T-helper 1 cell treated with Interleukin-12 subunit alpha and Interleukin-12 subunit beta and Interleukin-4 antibody, amounts not matched to agents 30 μg/mL and 1 μg/mL, for 36 hours (primary cell): ENCODE data around the gene ORMDL3.
A peak's percentile ranks its signal among the peaks of the same experiment; 100 is the strongest.
"Not testable (repeated sequence)": the region's sequence is repeated elsewhere in the genome, so short reads cannot be mapped to it uniquely, and the experiment has no call there.

Source experiments
- H3K27ac Mint-ChIP-seq: one replicate; pipeline ENCODE4 v1.8.0; 2021; ENCODE audit warnings: mild to moderate bottlenecking, mixed read lengths
- H3K27me3 Mint-ChIP-seq: one replicate; pipeline ENCODE4 v1.8.0; 2021; ENCODE audit warnings: low read depth, mixed read lengths
- H3K36me3 Mint-ChIP-seq: one replicate; pipeline ENCODE4 v1.8.0; 2021; ENCODE audit warnings: low read depth, mixed read lengths
- H3K4me1 Mint-ChIP-seq: one replicate; pipeline ENCODE4 v1.8.0; 2021; ENCODE audit warnings: low read depth, mixed read lengths
- H3K4me3 Mint-ChIP-seq: one replicate; pipeline ENCODE4 v1.8.0; 2021; ENCODE audit warnings: mild to moderate bottlenecking, moderate library complexity, mixed read lengths
- H3K9me3 Mint-ChIP-seq: one replicate; pipeline ENCODE4 v1.8.0; 2021; ENCODE audit warnings: mixed read lengths

The ORMDL3 gene

DNA sequence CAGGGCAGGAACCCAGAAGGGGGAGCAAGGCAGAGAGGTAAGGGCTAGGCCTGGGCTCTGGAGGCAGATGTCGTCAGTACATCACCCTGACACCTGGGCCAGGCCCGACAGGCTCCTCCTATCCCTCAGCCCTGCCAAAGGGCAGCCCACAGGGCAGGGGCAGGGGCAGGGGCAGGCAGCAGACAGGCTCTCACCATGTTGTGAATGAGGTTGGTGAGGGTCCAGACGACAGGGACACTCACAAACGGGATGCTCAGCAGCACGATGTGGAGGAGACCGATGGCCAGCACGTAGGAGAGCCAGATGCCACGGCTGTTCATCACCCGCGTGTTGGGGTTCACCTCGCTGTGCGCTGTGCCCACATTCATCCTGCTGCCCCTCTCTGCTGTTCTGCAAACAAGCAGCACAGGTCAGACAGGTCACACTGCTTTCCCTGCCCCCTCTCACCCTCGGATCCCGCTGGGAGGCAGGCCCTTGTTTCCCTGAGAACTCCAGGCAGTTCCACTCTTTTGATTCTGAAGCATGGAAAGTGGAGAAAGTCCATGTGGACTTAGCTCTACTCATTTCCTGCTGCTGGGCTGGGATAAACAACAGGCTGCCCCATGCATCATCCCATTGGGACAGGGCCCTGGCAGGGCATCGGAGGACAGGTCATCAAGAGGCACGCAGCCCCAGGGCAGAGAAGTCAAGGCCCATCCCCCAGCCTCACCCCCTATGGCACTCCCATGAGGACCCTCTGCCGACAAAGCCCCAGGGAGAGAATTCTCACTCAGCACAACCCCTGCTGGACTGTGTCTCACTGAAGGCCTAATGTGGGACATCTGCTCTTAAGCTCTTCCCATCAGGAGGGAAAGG is 3.3 kb downstream of the ORMDL3 start:
- H3K4me3 Mint-ChIP-seq = peak overlapping the region; percentile 99
- no peaks in the 10 kb centered on the region for H3K9me3 Mint-ChIP-seq
- H3K4me1 Mint-ChIP-seq = peaks cover 74% of the 10 kb centered on the region
- H3K27me3 Mint-ChIP-seq = no peaks in the 10 kb centered on the region
- H3K27ac Mint-ChIP-seq = peak overlapping the region; percentile 93
- H3K36me3 Mint-ChIP-seq = peaks cover 64% of the 10 kb centered on the region

DNA sequence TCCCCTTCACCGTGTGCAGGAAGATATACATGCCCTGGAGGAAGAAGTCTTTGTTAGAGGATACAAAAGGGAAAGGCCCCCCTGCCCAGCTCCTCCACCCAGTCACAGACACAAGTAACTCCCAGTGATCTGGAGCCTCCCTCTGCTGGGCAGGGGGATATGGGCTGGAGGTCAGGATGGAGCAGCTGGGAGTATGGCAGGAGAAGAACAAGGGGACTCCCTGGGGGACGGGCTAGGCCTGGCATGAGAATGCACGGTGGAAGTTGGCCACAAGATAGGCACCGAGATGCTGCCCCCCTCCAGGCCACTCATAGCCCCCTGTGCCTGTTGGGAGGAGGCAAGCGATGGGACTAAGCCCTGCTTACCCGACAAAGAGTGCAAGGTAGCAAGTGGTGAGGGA is 4.2 kb downstream of the ORMDL3 start:
- peak overlapping the region; percentile 71 for H3K27ac Mint-ChIP-seq
- peak overlapping the region; percentile 62 for H3K4me3 Mint-ChIP-seq
- H3K36me3 Mint-ChIP-seq = peaks cover 70% of the 10 kb centered on the region
- peaks cover 76% of the 10 kb centered on the region for H3K4me1 Mint-ChIP-seq
- no peaks in the 10 kb centered on the region for H3K27me3 Mint-ChIP-seq
- H3K9me3 Mint-ChIP-seq = no peaks in the 10 kb centered on the region

DNA sequence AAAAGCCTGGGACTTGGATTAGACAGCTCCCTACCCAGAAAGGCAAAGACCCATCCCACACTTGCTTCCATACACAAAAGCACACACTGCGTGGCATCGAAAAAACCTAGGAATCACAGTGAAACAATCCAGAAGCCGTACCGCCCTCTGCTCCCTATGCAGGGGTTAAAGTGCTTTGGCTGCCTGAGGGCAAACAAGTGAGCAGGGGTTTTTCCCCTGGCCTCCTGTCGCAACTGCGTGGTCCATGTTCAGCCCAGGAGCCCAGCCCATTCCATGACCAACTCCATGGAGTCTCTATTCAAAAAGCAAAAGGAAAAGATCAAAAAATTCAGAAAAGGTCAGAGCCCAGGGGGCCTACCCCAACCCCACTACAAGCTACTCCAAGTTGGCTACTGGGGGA is 5.4 kb downstream of the ORMDL3 start:
- H3K27me3 Mint-ChIP-seq = no peaks in the 10 kb centered on the region
- H3K4me3 Mint-ChIP-seq = peak overlapping the region; percentile 70
- H3K27ac Mint-ChIP-seq = peak overlapping the region; percentile 90
- H3K36me3 Mint-ChIP-seq = peaks cover 79% of the 10 kb centered on the region
- H3K9me3 Mint-ChIP-seq = no peaks in the 10 kb centered on the region
- peaks cover 77% of the 10 kb centered on the region for H3K4me1 Mint-ChIP-seq

DNA sequence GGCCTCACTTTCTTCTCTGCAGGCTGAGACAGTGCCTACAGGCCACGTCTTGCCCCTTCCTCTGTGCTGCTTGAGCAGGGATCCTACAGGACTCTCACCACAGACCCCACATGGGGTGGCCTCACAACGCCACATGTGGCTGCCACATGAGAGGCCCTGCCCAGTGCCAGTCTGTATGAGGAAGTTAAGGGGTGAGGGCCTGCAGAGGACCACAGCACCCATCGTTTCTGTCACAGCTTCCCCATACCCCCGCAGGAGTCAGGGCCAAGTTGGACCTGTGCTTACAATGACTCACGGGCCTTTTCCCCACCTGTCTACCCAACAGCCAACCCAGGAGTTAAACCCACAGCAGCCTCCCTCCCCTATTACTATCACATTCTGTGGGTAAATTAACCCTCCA is 6.1 kb downstream of the ORMDL3 start:
- Mint-ChIP-seq H3K4me3 (peak overlapping the region; percentile 70), H3K27ac (peak overlapping the region; percentile 90), H3K36me3 (peaks cover 77% of the 10 kb centered on the region)

DNA sequence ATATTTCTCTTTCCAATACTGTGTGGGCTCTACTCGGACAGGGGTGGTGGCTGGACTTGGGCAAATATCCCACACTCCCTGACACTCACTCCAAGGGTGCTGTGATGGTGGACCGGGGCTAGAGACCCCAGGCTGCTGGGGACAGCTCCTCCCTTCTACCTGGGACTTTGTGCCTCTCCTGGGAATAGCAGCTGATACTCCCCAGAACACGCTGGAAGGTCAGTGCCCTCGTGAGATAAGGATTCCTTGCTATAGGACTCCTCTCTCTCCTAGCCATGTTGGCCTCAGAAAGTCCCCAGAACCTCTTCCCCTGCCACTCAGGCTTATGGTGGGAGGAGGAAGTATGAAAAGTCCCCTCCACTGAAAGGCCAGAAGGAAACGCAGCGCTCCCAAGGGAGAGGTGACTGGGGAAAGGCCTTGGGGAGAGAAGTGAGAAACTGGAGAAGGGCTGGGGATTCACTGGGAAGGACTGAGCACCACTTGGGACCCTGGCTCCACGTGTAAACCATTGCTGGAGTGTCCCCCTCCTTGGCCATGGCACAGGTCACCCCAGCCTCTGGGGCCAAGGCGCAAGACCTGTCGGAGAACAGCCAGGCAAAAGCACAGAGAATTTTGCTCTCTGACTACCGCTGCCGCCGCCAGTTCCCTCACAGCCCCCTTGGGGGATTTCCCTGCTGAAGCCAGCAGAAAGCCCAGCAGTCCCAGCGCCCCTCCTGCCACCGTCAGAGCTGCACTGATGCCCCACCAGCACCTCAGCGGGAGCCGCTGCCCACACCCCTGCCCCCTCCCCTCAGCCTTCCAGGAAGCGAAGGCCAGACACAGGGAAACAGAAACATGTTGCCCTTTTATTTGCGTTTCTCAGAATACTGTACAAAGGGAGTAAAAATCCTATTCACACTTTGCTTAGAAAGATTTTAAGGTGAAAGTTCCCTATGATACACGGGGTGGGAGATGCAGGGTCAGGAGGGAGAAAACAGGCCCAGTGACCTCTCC is 6.9 kb downstream of the ORMDL3 start:
- Mint-ChIP-seq H3K9me3 (no peaks in the 10 kb centered on the region), H3K4me3 (peak overlapping the region; percentile 70), H3K27me3 (no peaks in the 10 kb centered on the region), H3K4me1 (peaks cover 72% of the 10 kb centered on the region), H3K27ac (peak overlapping the region; percentile 90), H3K36me3 (peaks cover 76% of the 10 kb centered on the region)

More for the DNA sequence above, 6.1 kb downstream of the ORMDL3 start:
- peaks cover 80% of the 10 kb centered on the region for H3K4me1 Mint-ChIP-seq
- H3K27me3 Mint-ChIP-seq = no peaks in the 10 kb centered on the region
- no peaks in the 10 kb centered on the region for H3K9me3 Mint-ChIP-seq

DNA sequence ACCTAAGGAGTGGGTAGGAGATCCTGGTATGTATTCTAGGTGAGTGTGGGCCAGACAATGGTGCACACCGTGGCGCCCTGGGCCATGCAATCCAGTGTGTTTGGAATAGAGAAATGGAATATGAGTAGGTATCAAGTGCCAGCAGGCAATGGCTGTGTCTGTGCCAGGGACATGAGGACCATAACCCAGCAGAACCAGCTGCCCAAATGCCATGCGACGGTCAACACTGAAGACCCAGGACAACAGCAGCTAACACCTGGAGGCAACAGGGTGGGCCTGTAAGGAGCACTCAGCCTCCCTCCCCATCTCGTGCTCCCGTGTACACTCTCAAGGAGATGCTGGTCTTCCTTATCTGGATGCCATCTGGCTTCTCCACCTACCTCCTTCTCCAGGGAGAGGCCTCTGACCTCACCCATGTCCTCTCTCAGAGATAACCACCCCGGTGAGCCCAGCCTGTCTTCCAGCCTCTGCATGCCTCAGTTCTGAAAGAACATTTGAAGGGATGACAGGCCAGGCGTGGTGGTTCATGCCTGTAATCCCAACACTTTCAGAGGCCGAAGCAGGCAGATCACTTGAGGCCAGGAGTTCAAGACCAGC is 8.2 kb downstream of the ORMDL3 start:
- H3K27ac Mint-ChIP-seq = peak overlapping the region; percentile 42
- H3K36me3 Mint-ChIP-seq = peaks cover 70% of the 10 kb centered on the region
- peaks cover 61% of the 10 kb centered on the region for H3K4me1 Mint-ChIP-seq
- no peaks in the 10 kb centered on the region for H3K27me3 Mint-ChIP-seq
- H3K9me3 Mint-ChIP-seq = no peaks in the 10 kb centered on the region
- H3K4me3 Mint-ChIP-seq = peak overlapping the region; percentile 46

DNA sequence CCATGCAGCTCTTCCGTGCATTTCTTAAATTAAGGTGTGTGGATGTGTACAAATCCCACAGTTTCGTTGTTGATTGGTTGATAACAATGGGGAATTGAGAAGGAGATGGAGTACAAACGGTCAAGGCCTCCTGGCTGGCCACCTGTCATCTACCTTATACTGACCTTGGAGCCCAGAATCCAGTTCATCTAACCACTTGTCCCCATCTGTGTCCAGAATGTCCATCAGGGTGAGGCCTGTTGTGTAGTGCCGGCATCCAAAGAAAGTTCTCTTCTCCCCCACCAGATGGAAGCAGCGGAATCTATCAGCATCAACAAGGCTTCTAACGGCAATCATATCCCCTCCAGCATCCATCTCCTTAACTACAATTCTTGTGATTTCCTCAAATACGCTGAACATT is 10.5 kb downstream of the ORMDL3 start:
- Mint-ChIP-seq H3K27ac (no peak overlapping the region), H3K36me3 (peaks cover 72% of the 10 kb centered on the region), H3K4me3 (no peak overlapping the region), H3K27me3 (no peaks in the 10 kb centered on the region), H3K9me3 (no peaks in the 10 kb centered on the region), H3K4me1 (peaks cover 43% of the 10 kb centered on the region)

DNA sequence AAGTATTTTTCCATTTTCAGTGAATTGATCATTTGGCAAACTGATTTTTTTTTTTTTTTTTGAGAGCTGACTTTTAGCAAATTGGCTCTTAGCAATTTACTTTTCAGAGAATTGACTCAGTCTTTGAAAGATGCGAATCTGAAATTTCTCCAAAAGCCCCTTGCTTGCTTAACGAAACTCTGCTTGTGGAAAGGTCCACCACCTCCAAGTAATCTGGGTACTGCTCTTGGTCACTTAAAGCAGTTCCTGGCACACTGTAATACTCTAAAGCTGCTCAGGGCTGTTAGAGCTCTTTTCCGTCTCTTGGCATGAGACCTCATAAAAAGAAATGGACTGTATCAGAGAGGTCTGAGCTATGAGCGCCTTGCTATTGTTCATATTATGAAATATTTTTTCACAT is 11.8 kb downstream of the ORMDL3 start:
- Mint-ChIP-seq H3K9me3 (no peaks in the 10 kb centered on the region), H3K4me1 (peaks cover 29% of the 10 kb centered on the region), H3K4me3 (no peak overlapping the region), H3K36me3 (peaks cover 70% of the 10 kb centered on the region), H3K27me3 (no peaks in the 10 kb centered on the region), H3K27ac (no peak overlapping the region)

DNA sequence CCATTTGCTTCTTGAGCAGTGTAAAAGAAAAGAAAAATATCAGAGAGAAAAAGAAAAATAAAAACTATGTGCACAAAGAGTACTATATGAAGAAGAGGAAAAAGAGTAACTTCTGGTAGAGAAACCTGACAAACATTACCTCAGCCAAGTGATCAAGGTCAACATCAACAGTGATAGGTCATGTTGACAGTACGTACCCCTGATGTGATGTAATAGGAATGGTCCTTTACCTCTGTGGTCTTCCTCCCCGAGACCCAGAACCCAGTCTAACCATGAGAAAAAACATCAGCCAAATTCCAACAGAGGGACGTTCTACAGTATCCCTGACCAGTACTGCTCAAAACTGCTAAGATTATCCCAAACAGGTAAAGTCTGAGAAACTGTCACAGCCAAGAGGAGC is 13.4 kb downstream of the ORMDL3 start:
- no peak overlapping the region for H3K4me3 Mint-ChIP-seq
- peaks cover 17% of the 10 kb centered on the region for H3K4me1 Mint-ChIP-seq
- H3K27me3 Mint-ChIP-seq = no peaks in the 10 kb centered on the region
- no peak overlapping the region for H3K27ac Mint-ChIP-seq
- H3K9me3 Mint-ChIP-seq = no peaks in the 10 kb centered on the region
- peaks cover 73% of the 10 kb centered on the region for H3K36me3 Mint-ChIP-seq

DNA sequence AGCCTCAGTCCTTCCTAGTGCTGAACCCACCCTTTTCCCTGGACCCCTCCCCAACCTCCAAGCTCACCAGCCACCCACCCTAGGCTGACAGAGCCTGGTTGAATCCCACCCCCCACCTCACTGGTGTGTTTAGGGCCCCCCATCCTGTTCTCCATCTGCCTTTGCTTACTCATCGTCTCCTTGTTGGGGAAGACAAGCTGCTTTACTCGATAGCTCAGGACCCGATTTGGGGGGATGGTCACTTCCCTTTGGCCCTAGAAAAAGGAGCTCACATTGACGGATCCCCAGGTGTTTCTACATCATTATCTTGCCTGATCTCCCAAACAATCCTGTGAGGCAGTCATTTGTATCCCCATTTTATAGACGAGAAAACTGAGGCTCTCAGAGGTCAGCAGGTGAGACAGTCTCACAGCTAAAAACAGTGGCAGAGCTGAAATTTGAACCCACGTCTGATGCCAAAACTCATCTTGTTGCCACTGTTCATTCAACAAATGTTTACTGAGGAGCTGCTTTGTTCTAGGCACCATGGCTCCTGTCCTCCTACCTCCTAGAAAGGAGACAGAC is 18.5 kb downstream of the ORMDL3 start:
- peaks cover 79% of the 10 kb centered on the region for H3K36me3 Mint-ChIP-seq
- no peak overlapping the region for H3K4me3 Mint-ChIP-seq
- no peaks in the 10 kb centered on the region for H3K27me3 Mint-ChIP-seq
- H3K9me3 Mint-ChIP-seq = no peaks in the 10 kb centered on the region
- H3K27ac Mint-ChIP-seq = peak overlapping the region; percentile 49
- H3K4me1 Mint-ChIP-seq = peaks cover 26% of the 10 kb centered on the region

DNA sequence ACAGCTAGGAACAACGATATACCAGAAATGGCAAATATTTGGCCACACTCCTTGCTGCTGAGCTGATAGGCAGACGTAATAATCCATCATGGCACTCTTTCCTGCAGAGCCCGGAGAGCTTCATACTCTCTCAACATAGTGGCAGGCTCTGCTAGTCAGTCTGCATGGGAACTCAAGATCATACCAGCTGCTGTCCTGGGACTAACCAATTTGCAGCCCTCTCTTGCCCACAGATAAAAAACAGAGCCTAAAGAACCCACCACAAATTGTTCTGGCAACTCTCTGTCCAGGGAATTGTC is 22.5 kb downstream of the ORMDL3 start:
- no peaks in the 10 kb centered on the region for H3K27me3 Mint-ChIP-seq
- no peaks in the 10 kb centered on the region for H3K9me3 Mint-ChIP-seq
- H3K4me1 Mint-ChIP-seq = peaks cover 39% of the 10 kb centered on the region
- H3K36me3 Mint-ChIP-seq = peaks cover 71% of the 10 kb centered on the region
- H3K4me3 Mint-ChIP-seq = no peak overlapping the region
- H3K27ac Mint-ChIP-seq = peak overlapping the region; percentile 67

DNA sequence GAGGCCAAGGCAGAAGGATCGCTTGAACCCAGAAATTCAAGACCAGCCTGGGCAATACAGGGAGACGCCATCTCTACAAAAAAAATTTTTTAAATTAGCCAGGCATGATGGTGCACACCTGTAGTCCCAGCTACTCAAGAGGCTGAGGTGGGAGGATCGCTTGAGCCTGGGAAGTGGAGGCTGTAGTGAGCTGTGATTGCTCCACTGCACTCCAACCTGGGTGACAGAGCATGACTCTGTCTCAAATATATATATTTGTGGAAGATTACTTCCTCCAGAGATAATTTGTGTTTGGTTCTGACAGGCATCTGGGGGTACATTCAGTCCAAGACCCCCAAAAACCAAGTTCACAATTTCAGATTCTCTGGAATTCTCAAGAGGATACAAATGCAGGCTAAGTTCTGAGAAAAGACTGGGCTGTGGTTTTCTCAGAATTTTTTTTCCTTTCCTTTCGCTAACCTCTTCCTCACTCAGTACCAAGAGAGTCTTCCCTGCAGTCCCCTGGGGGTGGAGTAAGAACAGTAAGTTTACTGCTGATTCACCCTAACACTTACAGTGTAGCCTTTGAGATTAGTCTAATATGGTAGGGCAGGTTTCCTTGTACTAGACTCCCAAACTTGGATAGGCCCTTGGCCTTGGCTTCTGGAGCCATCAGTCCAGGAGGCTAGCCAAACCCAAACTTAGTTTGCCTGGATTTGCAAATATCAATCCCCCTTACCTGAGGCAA is 24.1 kb downstream of the ORMDL3 start:
- peak overlapping the region; percentile 67 for H3K4me3 Mint-ChIP-seq
- peaks cover 67% of the 10 kb centered on the region for H3K36me3 Mint-ChIP-seq
- H3K27ac Mint-ChIP-seq = peak overlapping the region; percentile 81
- H3K9me3 Mint-ChIP-seq = no peaks in the 10 kb centered on the region
- no peaks in the 10 kb centered on the region for H3K27me3 Mint-ChIP-seq
- H3K4me1 Mint-ChIP-seq = peaks cover 39% of the 10 kb centered on the region

DNA sequence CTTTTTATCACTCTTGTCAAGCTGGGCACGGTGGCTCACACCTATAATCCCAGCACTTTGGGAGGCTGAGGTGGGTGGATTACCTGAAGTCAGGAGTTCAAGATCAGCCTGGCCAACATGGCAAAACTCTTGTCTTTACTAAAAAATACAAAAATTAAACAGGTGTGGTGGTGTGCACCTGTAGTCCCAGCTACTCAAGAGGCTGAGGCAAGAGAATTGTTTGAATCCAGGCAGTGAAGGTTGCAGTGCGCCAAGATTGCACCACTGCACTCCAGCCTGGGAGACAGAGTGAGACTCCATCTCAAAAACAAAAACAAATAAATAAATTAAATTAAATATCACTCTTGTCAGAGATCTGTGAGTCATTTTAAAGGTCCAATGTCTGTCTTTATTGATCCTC is 25.4 kb downstream of the ORMDL3 start:
- H3K9me3 Mint-ChIP-seq, H3K4me3 Mint-ChIP-seq: not testable (repeated sequence)

DNA sequence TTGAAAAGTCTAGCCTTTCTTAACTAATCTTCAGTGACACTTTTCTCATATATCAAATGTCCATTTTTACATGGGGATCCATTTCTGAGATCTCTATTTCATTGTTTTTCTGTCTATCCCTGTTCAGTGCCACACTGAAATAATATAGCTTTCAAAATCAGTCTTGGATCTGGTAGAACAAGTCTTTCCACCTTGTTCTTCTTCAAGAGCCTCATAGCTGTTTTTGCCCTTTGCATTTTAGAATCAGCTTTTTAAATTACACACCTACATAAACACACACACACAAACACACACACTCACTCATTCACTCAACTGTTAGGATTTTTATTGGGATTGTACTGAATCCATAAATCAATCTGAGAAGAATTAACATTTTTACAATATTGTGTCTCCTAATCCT is 28.2 kb downstream of the ORMDL3 start:
- H3K36me3 Mint-ChIP-seq = peaks cover 38% of the 10 kb centered on the region
- no peaks in the 10 kb centered on the region for H3K9me3 Mint-ChIP-seq
- no peak overlapping the region for H3K4me3 Mint-ChIP-seq
- peaks cover 19% of the 10 kb centered on the region for H3K4me1 Mint-ChIP-seq
- no peaks in the 10 kb centered on the region for H3K27me3 Mint-ChIP-seq
- H3K27ac Mint-ChIP-seq = peak overlapping the region; percentile 19

More for the DNA sequence above, 25.4 kb downstream of the ORMDL3 start:
- H3K4me1 Mint-ChIP-seq = peaks cover 39% of the 10 kb centered on the region
- not testable (repeated sequence) for H3K27me3 Mint-ChIP-seq, H3K27ac Mint-ChIP-seq
- H3K36me3 Mint-ChIP-seq = peaks cover 62% of the 10 kb centered on the region
